ENCODE data around the gene KNOP1.

- TF ChIP-seq CTCF (conservative IDR thresholded peaks at IDR 0.05; ENCODE audit: low read length) (no peak), EZH2phosphoT487 (IDR thresholded peaks at IDR 0.05; ENCODE audit: borderline replicate concordance) (no peak)
Observed at GRCh38 chr16:19717314-19717713, 713 bp downstream of the KNOP1 start.
